Loucy (cell line): ENCODE measurements around the gene CELA2B.

Experiments
- EZH2phosphoT487 ChIP-seq: fragments of 200-600 bp; IDR thresholded peaks from 2 replicates; pipeline ENCODE4 v1.6.1; 2018; ENCODE audit warnings: antibody characterized with exemption, mild to moderate bottlenecking, moderate library complexity, borderline replicate concordance
- TF ChIP-seq, protein P1 (sequence below): fragments of 200-600 bp; sonication (generic); conservative IDR thresholded peaks from 2 replicates; pipeline ENCODE4 v1.5.1; 2014; ENCODE audit warnings: mild to moderate bottlenecking, antibody characterized with exemption, low read length

DNA sequence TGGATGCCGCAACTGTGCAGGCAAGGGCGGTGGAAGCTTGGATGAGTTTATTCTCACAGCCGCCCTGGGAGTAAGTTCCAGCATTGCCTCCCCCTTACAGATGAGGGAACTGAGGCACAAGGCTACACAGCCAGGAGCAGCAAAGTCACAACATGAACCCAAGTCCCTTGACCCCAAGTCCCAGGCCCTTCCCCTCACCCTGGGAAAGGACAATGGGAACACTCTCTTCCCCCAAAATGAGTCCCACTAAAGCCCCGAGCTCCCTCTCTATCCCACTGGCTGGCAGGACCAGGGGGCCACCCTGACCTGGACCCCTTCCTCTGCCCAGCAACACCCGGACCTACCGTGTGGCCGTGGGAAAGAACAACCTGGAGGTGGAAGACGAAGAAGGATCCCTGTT lies 33.8 kb upstream of the CELA2B start:
- TF ChIP-seq, protein P1, sequence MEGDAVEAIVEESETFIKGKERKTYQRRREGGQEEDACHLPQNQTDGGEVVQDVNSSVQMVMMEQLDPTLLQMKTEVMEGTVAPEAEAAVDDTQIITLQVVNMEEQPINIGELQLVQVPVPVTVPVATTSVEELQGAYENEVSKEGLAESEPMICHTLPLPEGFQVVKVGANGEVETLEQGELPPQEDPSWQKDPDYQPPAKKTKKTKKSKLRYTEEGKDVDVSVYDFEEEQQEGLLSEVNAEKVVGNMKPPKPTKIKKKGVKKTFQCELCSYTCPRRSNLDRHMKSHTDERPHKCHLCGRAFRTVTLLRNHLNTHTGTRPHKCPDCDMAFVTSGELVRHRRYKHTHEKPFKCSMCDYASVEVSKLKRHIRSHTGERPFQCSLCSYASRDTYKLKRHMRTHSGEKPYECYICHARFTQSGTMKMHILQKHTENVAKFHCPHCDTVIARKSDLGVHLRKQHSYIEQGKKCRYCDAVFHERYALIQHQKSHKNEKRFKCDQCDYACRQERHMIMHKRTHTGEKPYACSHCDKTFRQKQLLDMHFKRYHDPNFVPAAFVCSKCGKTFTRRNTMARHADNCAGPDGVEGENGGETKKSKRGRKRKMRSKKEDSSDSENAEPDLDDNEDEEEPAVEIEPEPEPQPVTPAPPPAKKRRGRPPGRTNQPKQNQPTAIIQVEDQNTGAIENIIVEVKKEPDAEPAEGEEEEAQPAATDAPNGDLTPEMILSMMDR = no peak
- TF ChIP-seq EZH2phosphoT487 = no peak
